Spleen (tissue), 11 donors: ENCODE data around the gene C2orf49. TPM values are rescaled to one million over a fixed set of nuclear protein-coding genes. Genes with fewer than 3 reads are reported as not detected.

Experiments
- DNase-seq: peaks from one replicate; pipeline ENCODE4 v3.0.0-alpha.2; 2020
- H3K27ac ChIP-seq, 8 donors: fragments of 200-600 bp; sonication (generic) in 7 of 8; 1 replicate in 4 of 8; 2 replicates in 4 of 8; pipeline versions ENCODE4 v1.5.0 to v1.8.0; 2016 to 2021; ENCODE audit warnings: inconsistent platforms in 4 of 8, mild to moderate bottlenecking in 4 of 8, moderate library complexity in 1 of 8
- H3K27me3 ChIP-seq, 7 donors: fragments of 200-600 bp; sonication (generic) in 6 of 7; replicated peaks in 1 of 7; 1 replicate in 4 of 7; 2 replicates in 3 of 7; pipeline versions ENCODE4 v1.5.0 to v1.8.0; 2016 to 2021; ENCODE audit warnings: inconsistent platforms in 3 of 7, mild to moderate bottlenecking in 1 of 7
- H3K36me3 ChIP-seq, 6 donors: fragments of 200-600 bp; sonication (generic) in 5 of 6; 1 replicate in 4 of 6; 2 replicates in 2 of 6; pipeline versions ENCODE4 v1.5.0 to v1.8.0; 2016 to 2021; ENCODE audit warnings: inconsistent platforms in 2 of 6
- H3K4me1 ChIP-seq, 6 donors: fragments of 200-600 bp; sonication (generic) in 5 of 6; 1 replicate in 3 of 6; 2 replicates in 3 of 6; pipeline versions ENCODE4 v1.5.0 to v1.8.0; 2016 to 2021; ENCODE audit warnings: inconsistent platforms in 3 of 6
- H3K4me3 ChIP-seq, 8 donors: fragments of 200-600 bp; sonication (generic) in 7 of 8; 1 replicate in 4 of 8; 2 replicates in 4 of 8; pipeline versions ENCODE4 v1.5.0 to v1.8.0; 2016 to 2021; ENCODE audit warnings: inconsistent platforms in 4 of 8, mild to moderate bottlenecking in 4 of 8, moderate library complexity in 2 of 8
- H3K9me3 ChIP-seq, 8 donors: fragments of 200-600 bp; sonication (generic) in 7 of 8; 1 replicate in 4 of 8; 2 replicates in 4 of 8; pipeline versions ENCODE4 v1.5.0 to v1.8.0; 2016 to 2021; ENCODE audit warnings: inconsistent platforms in 4 of 8
- CTCF ChIP-seq, 11 experiments: fragments of 200-600 bp in 7 of 11; fragments of 450-650 bp in 4 of 11; sonication (generic) in 4 of 11; IDR thresholded peaks in 8 of 11; conservative IDR thresholded peaks in 3 of 11; 1 replicate in 7 of 11; 2 replicates in 4 of 11; pipeline versions ENCODE4 v1.4.0 to v1.8.0; 2016 to 2021; ENCODE audit warnings: antibody characterized with exemption in 11 of 11, inconsistent platforms in 4 of 11, mild to moderate bottlenecking in 1 of 11
- POLR2A ChIP-seq, 3 donors: fragments of 450-650 bp; IDR thresholded peaks; one replicate each; pipeline ENCODE4 v1.5.1; 2017; ENCODE audit warnings: antibody characterized with exemption in 3 of 3, mild to moderate bottlenecking in 1 of 3
- POLR2AphosphoS5 ChIP-seq, 3 donors: sonication (generic); formaldehyde crosslinking; IDR thresholded peaks; one replicate each; pipeline ENCODE4 v1.5.1; 2017; ENCODE audit warnings: antibody characterized with exemption in 3 of 3
- WGBS, 5 donors: extraction: QIAGEN DNeasy Blood & Tissue Kit in 3 of 5; methylation state at CpG; one replicate each; pipeline versions ENCODE4 v1.1.5 to v1.1.7; 2013 to 2018; 5-methylcytosine and 5-hydroxymethylcytosine counted together
- intact Hi-C: fragments of 100-400 bp; cut with DNase I; formaldehyde crosslinking; loops from one replicate; pipeline ENCODE4 v1.15.0; 2023; ENCODE audit warnings: low total_unique reads
- polyA plus RNA-seq, 3 donors: library from polyadenylated mRNA; stranded (reverse); fragments of 200-250 nt; gene quantifications; one replicate each; pipeline ENCODE4 v1.2.1, GENCODE V29; 2013
- total RNA-seq, 7 donors: library from RNA; depleted of rRNA in 3 of 7; stranded (reverse); fragments of >200 nt in 3 of 7; fragmentation: NEBNext Ultra II Directional in 4 of 7; extraction: Animal tissue kit (Norgen Biotek cat#: 25700) in 4 of 7; gene quantifications; one replicate each; pipeline versions ENCODE4 v1.1.0 to v1.2.1, GENCODE V29; 2016 to 2021
- donor health status: healthy with polysubstance abuse.
- donor health status: DM: no; HTN: no; CAD: no; lungs with moderate emphysema.
- donor health status: DM: no; HTN: no; CAD: no.
- donor health status: Bipolar disorder and iron deficiency.
- donor health status: healthy.
- donor health status: DM: no; HTN: no; CAD: no.
- donor health status: DM: yes; HTN: yes; CAD: no.

Gene C2orf49
- total and polyA plus RNA-seq, 10 donors, result 4.3 to 33.7 (median 17.2) TPM

GRCh38 chr2:105317937-105318336 is 19.4 kb upstream of the C2orf49 start:
- no peak for DNase-seq
- TF ChIP-seq POLR2A (IDR thresholded peaks at IDR 0.05) (no peak), POLR2AphosphoS5 (IDR thresholded peaks at IDR 0.05) (no peak), CTCF (IDR thresholded peaks at IDR 0.05 in 8 of 11, conservative IDR thresholded peaks at IDR 0.05 in 3 of 11) (no peak)
- 80 to 97% (median 90%) methylated on average over 3 of the region's 3 CpGs for WGBS, 5 donors

GRCh38 chr2:105320651-105321215 is 16.6 kb upstream of the C2orf49 start:
- Histone ChIP-seq H3K9me3 (no peaks in the 10 kb centered on the region), H3K36me3 (peaks cover 0 to 21% (median 0%) of the 10 kb centered on the region in 6 donors), H3K4me3 (no peak overlapping the region), H3K27ac (no peak overlapping the region), H3K4me1 (peaks cover 0 to 50% (median 29%) of the 10 kb centered on the region in 6 donors), H3K27me3 (no peaks in the 10 kb centered on the region)
- intact Hi-C loops, result no loop called here
- TF ChIP-seq POLR2A (IDR thresholded peaks at IDR 0.05), result no peak
- no peak for TF ChIP-seq POLR2AphosphoS5 (IDR thresholded peaks at IDR 0.05)
- no peak for TF ChIP-seq CTCF (IDR thresholded peaks at IDR 0.05 in 8 of 11, conservative IDR thresholded peaks at IDR 0.05 in 3 of 11)
- WGBS, 5 donors, result 74 to 94% (median 77%) methylated on average over 7 of the region's 7 CpGs
- DNase-seq, result no peak

More at GRCh38 chr2:105317937-105318336, 19.4 kb upstream of the C2orf49 start:
- Histone ChIP-seq H3K36me3 (peaks cover 0 to 8% (median 0%) of the 10 kb centered on the region in 6 donors), H3K4me1 (peaks cover 0 to 47% (median 10%) of the 10 kb centered on the region in 6 donors), H3K9me3 (no peaks in the 10 kb centered on the region), H3K27me3 (no peaks in the 10 kb centered on the region), H3K27ac (no peak overlapping the region), H3K4me3 (no peak overlapping the region)
- intact Hi-C loops, result no loop called here

DNA sequence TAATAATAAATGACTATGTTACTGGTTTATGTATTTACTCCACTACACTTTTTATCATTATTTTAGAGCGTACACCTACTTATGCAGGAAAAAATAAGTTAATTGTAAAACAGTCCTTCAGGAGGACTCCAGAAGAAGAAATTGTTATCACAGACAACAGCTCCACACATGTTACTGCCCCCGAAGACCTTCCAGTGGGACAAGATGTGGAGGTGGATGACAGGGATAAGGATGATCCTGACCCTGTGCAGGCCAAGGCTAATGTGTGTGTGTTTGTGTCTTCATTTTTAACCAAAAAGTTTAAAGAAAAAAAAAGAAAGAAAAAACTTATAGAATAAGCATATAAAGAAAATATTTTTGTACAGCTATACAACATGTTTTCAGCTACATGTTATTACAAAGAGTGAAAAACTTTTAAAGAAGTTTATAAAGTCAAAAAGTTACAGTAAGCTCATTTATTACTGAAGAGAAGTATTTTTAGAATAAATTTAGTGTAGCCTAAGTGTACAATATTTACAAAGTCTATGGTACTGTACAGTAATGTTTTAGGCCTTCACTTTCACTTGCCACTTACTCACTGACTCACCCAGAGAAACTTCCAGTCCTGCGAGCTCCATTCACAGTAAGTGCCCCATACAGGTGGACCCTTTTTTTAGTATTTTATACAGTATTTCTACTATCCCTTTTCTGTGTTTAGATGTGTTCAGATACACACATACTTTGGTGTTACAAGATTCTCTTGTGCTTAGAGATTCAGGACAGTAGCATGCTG is 15.3 kb upstream of the C2orf49 start:
- Histone ChIP-seq H3K4me3 (no peak overlapping the region), H3K36me3 (peaks cover 0 to 21% (median 0%) of the 10 kb centered on the region in 6 donors), H3K27me3 (no peaks in the 10 kb centered on the region), H3K9me3 (no peaks in the 10 kb centered on the region), H3K27ac (no peak overlapping the region), H3K4me1 (peaks cover 0 to 60% (median 31%) of the 10 kb centered on the region in 6 donors)
- WGBS, 5 donors, result 83 to 92% (median 88%) methylated on average over 3 of the region's 3 CpGs
- DNase-seq, result no peak
- TF ChIP-seq CTCF (IDR thresholded peaks at IDR 0.05 in 8 of 11, conservative IDR thresholded peaks at IDR 0.05 in 3 of 11) (no peak), POLR2A (IDR thresholded peaks at IDR 0.05) (no peak), POLR2AphosphoS5 (IDR thresholded peaks at IDR 0.05) (no peak)
- intact Hi-C loops, result no loop called here

GRCh38 chr2:105323111-105323510 is 14.2 kb upstream of the C2orf49 start:
- WGBS, 5 donors, result 43 to 74% (median 44%) methylated on average over 4 to 5 of the region's 5 CpGs
- DNase-seq, result no peak

More at GRCh38 chr2:105323111-105323510, 14.2 kb upstream of the C2orf49 start:
- Histone ChIP-seq H3K36me3 (peaks cover 0 to 21% (median 0%) of the 10 kb centered on the region in 6 donors), H3K27ac (peak overlapping the region in 2 of 8 donors; percentile 9 to 36), H3K9me3 (no peaks in the 10 kb centered on the region), H3K27me3 (no peaks in the 10 kb centered on the region), H3K4me1 (peaks cover 4 to 70% (median 40%) of the 10 kb centered on the region in 6 donors), H3K4me3 (no peak overlapping the region)
- intact Hi-C loops, result no loop called here
- no peak for TF ChIP-seq CTCF (IDR thresholded peaks at IDR 0.05 in 8 of 11, conservative IDR thresholded peaks at IDR 0.05 in 3 of 11)
- TF ChIP-seq POLR2AphosphoS5 (IDR thresholded peaks at IDR 0.05), result no peak
